Adrenal gland (tissue), 5 donors: ENCODE data around the gene FXYD2.

Experiments used
- CTCF ChIP-seq, 6 experiments: fragments of 450-650 bp in 4 of 6; fragments of 200-600 bp in 2 of 6; sonication (generic) in 1 of 6; IDR thresholded peaks; 1 replicate in 5 of 6; 2 replicates in 1 of 6; pipeline versions ENCODE4 v1.5.1 to v1.8.0; 2016 to 2021; ENCODE audit warnings: antibody characterized with exemption in 6 of 6, mild to moderate bottlenecking in 2 of 6, moderate library complexity in 1 of 6
- POLR2A ChIP-seq, 2 donors: fragments of 450-650 bp; IDR thresholded peaks; one replicate each; pipeline ENCODE4 v1.6.1; 2017; ENCODE audit warnings: antibody characterized with exemption in 2 of 2, mild to moderate bottlenecking in 2 of 2, moderate library complexity in 1 of 2
- donor health status: DM: no; HTN: no; CAD: no.

- no peak for TF ChIP-seq CTCF (IDR thresholded peaks at IDR 0.05)
- no peak for TF ChIP-seq POLR2A (IDR thresholded peaks at IDR 0.05)
Observed at GRCh38 chr11:117832511-117832910, 8.0 kb upstream of the FXYD2 start.
